Measurements from ENCODE around the gene PTPRN2. TPM values are rescaled to one million over a fixed set of nuclear protein-coding genes. Genes with fewer than 3 reads are reported as not detected.

The PTPRN2 gene
- total and polyA plus RNA-seq, 9 of the 15 experiments (the other 6 are each of a cell fraction or from before 2014, with no cell fraction given) = not detected

DNA sequence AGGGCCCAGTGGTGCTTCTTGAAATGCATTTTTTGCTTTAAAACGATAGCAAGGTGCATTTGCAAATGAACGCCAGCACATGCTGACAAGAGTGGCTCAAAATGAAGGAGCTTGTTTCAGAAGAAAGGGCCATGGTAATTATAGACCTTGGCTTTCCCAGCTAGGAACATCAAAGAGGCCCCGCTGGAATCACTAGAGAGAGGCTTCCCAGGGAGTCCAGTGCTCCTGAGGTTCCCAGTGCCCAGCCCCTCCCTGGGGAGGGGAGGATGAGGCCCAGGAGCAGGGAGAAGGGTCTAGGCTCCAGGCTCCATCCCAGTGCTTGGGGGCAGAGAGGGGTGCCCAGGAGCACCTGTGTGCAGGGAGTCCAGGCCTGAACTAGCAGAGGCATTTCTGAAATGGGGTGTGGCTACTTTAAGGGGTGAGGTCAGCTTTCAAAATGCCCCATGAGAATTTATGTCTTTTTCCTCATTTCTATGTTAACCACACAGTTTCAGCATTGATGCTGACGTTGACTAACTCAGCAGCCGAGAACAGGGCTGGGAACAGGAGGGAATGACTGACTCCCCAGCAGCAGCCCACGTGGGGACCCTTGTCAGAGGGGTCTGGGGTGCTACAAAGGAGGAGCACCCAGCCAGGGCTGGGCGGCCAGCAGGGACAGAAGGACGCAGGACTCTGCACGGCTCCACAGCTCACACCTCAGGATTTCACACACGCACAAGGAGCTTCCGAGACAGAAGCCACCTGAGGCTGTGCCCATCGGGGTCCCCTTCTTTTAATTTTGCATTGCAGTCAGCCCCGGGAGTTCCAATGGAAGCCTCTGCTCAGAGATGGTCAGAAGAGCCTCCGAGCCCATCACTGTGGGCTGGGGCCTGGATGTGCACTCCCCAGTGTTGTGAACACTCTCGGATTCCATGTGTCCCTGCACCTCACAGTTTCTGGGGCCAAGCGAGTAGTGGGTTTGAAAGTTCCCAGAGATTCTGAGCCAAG lies 570.2 kb downstream of the PTPRN2 start:
- no peak overlapping the region for H3K4me3 ChIP-seq
- intact Hi-C loops (cut with micrococcal nuclease) = no loop called here
- CTCF ChIA-PET (ENCODE audit: low intra/inter-chr PET ratio) = no interaction called here
- peaks cover 0 to 3% of the 10 kb centered on the region in 2 experiments; a peak in 1 of 5 replicates for H3K4me1 ChIP-seq (replicated peaks in 1 of 2; ENCODE audit: control insufficient read depth in 2 of 2, insufficient read depth in 2 of 2, low read length in 2 of 2)
- no peak for DNase-seq (ENCODE audit: extremely low read depth in 1 of 4, low spot score in 3 of 4)
- WGBS (ENCODE audit: insufficient coverage, low coverage, missing lambda C conversion rate) = under 1% methylated on average over 16 of the region's 16 CpGs
- H3K36me3 ChIP-seq (ENCODE audit: control insufficient read depth, insufficient read depth, low read length) = no peaks in the 10 kb centered on the region
- FAIRE-seq = no peak
- H3K9me1 ChIP-seq (ENCODE audit: control insufficient read depth, insufficient read depth, low read length) = no peaks in the 10 kb centered on the region
- H3K27ac ChIP-seq (ENCODE audit: extremely low read depth, low read depth, low read length) = no peak overlapping the region
- no peaks in the 10 kb centered on the region for H3K79me2 ChIP-seq (ENCODE audit: control insufficient read depth, insufficient read depth, low read length)
- H4K20me1 ChIP-seq (replicated peaks; ENCODE audit: control insufficient read depth, insufficient read depth, low read length) = peaks cover 2% of the 10 kb centered on the region; the same call in 1 of the 2 replicates
- H2AFZ ChIP-seq (ENCODE audit: low read depth, low read length) = no peak overlapping the region
- in situ Hi-C loops (cut with MboI) = no loop called here
- peaks cover 37 to 65% of the 10 kb centered on the region in 2 experiments for H3K27me3 ChIP-seq (ENCODE audit: control insufficient read depth in 2 of 2, insufficient read depth in 2 of 2, low read length in 2 of 2)
- no peak for ATAC-seq
- no peak overlapping the region for H3K4me2 ChIP-seq (ENCODE audit: insufficient read depth, low read length)
- no peak overlapping the region for H3K9ac ChIP-seq (ENCODE audit: insufficient read depth in 1 of 2, low read depth in 2 of 2, low read length in 2 of 2)
- POLR2A ChIA-PET = no interaction called here
- no peaks in the 10 kb centered on the region for H3K9me3 ChIP-seq (replicated peaks; ENCODE audit: control insufficient read depth, insufficient read depth, low read depth, low read length)
- no TSS peak for BruUV-seq (replicated peaks)
- TF ChIP-seq ERF (CRISPR knock-in tag; IDR thresholded peaks at IDR 0.05) (no peak), KDM2B (CRISPR knock-in tag; IDR thresholded peaks at IDR 0.05) (no peak), MYBL2 (IDR thresholded peaks at IDR 0.05; ENCODE audit: low read depth) (no peak), MYBL2 (CRISPR knock-in tag; IDR thresholded peaks at IDR 0.05; ENCODE audit: borderline replicate concordance) (no peak), PTBP1 (IDR thresholded peaks at IDR 0.05; ENCODE audit: low read depth, low read length) (no peak), ZNF655 (CRISPR knock-in tag; IDR thresholded peaks at IDR 0.05) (no peak), ELF1 (tag; IDR thresholded peaks at IDR 0.05) (no peak), L3MBTL2 (IDR thresholded peaks at IDR 0.05) (no peak), ILF3 (IDR thresholded peaks at IDR 0.05; ENCODE audit: borderline replicate concordance) (no peak), ZNF436 (CRISPR knock-in tag; IDR thresholded peaks at IDR 0.05) (no peak)
- TF ChIP-seq, protein P1, sequence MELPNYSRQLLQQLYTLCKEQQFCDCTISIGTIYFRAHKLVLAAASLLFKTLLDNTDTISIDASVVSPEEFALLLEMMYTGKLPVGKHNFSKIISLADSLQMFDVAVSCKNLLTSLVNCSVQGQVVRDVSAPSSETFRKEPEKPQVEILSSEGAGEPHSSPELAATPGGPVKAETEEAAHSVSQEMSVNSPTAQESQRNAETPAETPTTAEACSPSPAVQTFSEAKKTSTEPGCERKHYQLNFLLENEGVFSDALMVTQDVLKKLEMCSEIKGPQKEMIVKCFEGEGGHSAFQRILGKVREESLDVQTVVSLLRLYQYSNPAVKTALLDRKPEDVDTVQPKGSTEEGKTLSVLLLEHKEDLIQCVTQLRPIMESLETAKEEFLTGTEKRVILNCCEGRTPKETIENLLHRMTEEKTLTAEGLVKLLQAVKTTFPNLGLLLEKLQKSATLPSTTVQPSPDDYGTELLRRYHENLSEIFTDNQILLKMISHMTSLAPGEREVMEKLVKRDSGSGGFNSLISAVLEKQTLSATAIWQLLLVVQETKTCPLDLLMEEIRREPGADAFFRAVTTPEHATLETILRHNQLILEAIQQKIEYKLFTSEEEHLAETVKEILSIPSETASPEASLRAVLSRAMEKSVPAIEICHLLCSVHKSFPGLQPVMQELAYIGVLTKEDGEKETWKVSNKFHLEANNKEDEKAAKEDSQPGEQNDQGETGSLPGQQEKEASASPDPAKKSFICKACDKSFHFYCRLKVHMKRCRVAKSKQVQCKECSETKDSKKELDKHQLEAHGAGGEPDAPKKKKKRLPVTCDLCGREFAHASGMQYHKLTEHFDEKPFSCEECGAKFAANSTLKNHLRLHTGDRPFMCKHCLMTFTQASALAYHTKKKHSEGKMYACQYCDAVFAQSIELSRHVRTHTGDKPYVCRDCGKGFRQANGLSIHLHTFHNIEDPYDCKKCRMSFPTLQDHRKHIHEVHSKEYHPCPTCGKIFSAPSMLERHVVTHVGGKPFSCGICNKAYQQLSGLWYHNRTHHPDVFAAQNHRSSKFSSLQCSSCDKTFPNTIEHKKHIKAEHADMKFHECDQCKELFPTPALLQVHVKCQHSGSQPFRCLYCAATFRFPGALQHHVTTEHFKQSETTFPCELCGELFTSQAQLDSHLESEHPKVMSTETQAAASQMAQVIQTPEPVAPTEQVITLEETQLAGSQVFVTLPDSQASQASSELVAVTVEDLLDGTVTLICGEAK (IDR thresholded peaks at IDR 0.05) = no peak
- TF ChIP-seq, protein P1 (CRISPR knock-in tag; IDR thresholded peaks at IDR 0.05) = no peak
